Mucosa of gallbladder (tissue), 1 donor: ENCODE data around the gene SLC25A48. TPM values are rescaled to one million over a fixed set of nuclear protein-coding genes. Genes with fewer than 3 reads are reported as not detected.
"Not testable (repeated sequence)": the region's sequence is repeated elsewhere in the genome, so short reads cannot be mapped to it uniquely, and the experiment has no call there.

Experiments used
- DNase-seq: peaks from one replicate; pipeline ENCODE4 v3.0.0-alpha.2; 2020; ENCODE audit warnings: low spot score
- total RNA-seq: library from RNA; stranded (reverse); gene quantifications from one replicate; pipeline ENCODE4 v1.2.1, GENCODE V29; 2021
- donor health status: DM: no; HTN: no; CAD: no.

The SLC25A48 gene
- total RNA-seq, 1 donor from 2014 or later, result 0.43 TPM

- DNase-seq, result peak; percentile 58
These were observed 4.6 kb upstream of the SLC25A48 start for GRCh38 chr5:135829681-135830383.

GRCh38 chr5:135830384-135830700 lies 4.1 kb upstream of the SLC25A48 start:
- no peak for DNase-seq

DNA sequence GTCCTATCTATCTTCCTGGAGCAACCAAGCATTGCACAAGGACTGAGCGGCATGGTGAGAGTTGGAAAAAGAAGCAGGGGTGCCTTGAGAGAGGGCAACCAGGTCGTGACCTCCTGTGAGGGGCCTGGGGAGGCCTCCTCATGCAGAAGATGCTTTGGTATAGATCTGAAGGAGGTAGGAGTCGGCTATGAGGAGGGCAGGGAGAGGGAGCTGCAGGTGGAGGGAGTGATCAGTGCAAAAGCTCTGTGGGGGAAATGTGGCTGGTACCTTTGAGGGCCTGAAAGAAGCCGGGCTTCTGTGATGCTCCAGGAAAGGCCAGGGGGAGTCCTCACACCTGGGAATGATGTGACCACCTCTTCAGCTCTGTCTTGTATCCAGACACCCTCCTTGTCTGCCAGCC lies 3.6 kb upstream of the SLC25A48 start:
- DNase-seq, result no peak

DNA sequence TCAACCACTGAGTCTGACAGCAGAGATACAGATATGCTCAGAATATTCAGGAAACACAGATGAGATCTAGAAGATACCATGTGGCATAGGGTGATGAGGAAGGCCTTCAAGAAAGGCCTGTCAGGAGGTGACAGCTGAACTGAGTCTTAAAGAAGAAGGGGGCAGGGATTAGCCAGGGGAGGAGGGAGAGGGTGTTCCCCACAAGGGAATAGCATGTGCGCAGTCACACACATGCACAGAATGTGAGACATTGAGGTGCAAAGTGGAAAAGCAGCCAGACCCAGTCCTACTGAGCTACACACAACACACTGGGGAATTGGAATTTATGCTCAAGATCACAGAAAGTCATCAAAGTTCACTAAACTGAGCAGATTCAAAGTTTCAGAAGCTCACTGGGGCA lies 3.0 kb upstream of the SLC25A48 start:
- no peak for DNase-seq

DNA sequence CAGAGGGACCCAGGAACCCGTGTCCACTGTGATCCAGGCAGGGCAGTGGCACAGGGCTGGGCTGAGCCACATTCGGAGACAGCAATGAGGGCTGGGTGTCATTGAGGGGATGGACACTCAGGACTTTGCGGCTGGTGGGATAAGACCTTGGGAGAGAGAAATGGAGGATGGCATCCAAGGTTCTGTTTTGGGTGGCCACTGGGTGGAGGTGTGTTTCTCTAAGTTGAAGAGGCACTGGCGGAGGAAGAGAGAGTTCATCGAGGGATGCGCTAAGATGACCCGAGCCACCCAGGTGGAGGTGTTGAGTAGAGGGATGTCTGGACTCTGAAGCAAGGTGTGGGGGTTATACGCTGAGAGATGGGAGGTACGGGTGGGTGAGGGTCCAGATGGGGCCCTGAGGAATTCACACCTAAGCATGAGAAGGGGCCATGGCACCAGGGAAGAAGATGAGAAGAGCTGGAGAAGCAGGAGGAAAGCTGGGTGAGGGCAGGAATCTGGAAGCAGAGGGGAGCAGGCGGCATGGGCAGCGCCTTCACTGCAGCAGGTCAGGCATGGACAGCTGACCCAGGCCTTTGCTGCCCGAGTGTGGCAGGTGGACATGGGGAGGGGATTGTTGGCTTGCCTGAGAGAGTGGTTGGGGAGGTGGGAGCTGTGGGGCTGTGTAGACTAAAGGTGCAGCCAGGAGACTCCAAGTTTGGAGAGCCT lies 2.5 kb upstream of the SLC25A48 start:
- no peak for DNase-seq

- DNase-seq, result no peak
These were observed 1.2 kb upstream of the SLC25A48 start for GRCh38 chr5:135832941-135833920.

DNA sequence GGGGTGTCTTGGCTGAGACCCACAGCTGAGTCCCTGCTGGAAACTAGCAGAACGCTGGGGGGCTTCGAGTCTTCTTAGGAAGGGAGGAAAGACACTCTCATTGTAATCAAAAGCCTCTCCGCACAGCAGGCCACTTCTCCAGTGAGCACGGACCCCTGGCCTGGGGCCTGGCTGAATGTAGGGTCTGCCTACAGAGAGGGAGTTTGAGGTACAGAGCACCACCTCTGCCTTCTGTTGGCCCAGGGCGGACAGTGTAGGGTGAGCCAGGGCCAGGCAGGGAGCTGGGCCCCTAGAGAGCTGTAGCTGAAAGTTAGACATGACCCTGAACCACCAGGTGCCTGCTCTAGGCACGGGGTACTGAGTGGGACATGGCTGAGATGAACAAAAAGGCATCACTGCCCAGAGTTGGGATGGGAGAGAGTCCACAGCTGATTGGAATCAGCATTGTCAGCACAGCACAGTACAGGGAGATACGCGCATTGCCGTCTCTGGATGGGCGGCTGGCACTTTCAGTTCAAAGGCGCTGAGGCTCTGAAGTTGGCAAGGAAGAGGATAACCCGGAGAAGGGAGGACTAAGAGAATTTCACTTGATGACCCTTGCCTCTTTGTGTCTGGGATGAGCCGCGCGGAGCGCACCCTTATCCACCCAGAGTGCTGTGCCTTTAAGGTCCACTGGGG lies 363 bp upstream of the SLC25A48 start:
- DNase-seq, result no peak

DNA sequence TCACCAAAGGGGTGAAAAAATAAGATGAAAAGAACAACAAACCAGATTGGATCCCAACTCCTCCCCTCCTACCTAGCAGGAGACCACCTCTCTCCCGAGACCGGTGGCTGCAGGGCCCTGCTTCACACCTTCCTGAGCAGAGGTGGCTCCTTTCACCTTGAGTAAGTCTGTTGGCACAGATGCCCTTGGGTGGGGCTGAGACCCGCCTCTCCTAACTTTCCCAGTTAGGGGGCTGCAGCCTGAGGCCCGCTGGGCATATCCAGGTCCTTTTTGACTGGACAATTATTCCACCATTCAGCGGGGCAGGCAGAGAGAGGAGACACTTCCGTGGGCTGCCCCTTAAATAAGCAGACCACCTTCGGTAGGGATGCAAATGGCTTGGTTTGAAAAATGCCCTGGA lies 1.3 kb downstream of the SLC25A48 start:
- DNase-seq, result no peak

GRCh38 chr5:135838395-135838794 lies 3.9 kb downstream of the SLC25A48 start:
- not testable (repeated sequence) for DNase-seq

- DNase-seq, result no peak
These were observed 5.1 kb downstream of the SLC25A48 start for GRCh38 chr5:135839566-135839965.

DNA sequence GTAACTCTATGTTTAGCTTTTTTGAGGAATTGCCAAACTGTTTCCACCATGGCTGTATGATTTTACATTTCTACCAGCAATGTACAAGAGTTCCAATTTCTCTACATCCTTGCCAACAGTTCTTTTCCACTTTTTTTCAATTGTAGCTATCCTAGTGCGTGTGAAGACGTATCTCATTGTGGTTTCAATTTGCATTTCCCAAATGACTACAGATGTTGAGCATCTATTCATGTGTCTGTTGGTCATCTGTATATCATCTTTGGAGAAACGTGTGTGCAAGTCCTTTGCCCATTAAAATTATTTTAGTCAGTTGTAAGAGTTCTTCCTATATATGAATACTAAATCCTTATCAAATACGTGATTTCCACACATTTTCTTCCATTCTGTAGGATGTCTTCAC lies 6.5 kb downstream of the SLC25A48 start:
- no peak for DNase-seq

DNA sequence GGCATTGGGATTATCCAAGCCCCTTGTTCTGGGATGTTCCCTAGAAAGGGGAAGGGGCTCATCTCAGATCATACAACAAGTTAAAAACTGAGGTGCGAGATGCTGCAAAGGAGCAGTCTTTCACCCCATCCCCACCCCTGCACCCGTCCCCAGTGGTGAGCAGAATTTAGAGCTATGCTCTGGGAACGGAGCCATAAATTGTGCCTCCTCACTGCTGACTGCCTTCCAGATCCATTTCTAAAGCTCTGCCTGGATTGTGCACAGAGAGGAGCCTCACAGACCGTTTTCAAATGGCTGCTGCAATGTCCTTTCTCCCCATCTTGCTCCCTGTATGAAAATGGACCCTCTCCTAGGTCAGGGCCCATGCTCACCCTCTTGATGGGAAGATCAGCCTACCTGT lies 8.3 kb downstream of the SLC25A48 start:
- no peak for DNase-seq

DNA sequence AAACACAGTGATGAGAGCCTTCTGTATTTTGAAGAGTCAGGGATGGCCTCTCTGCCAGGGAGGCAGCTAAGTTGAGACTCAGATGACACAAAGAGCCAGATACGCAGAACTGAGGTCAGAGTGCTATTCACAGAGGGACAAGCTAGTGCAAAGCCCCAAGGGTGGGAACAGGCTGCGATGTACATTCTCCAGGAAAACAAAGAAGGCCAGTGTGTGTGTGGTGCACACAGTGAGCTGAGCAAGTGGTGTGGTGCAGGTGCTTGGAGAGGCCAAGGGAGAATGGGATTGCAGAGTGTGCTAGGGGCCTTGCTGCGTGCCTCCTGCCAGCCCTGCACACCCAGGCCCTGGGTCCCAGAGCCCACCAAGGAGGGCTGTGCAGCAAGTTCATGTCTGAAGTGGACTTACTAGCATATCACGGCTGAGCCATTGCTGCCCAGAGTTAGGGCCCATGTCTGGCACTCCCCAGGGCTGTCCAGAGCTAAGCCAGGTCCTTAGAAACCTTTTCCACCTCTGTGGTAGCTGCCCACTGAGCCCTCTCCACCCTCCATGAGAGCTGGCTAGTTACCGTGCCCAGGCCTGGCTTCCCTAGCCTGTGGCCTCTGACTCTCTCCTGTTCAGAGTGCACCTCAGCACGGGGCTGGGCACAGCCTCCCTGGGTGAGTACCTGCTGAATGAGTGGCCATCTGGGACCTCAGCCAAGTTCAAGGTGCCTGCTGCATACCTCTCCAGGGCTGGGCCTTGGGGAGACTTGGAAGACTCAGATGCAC lies 9.3 kb downstream of the SLC25A48 start:
- peak; percentile 81 for DNase-seq

GRCh38 chr5:135846311-135846710 lies 11.8 kb downstream of the SLC25A48 start:
- no peak for DNase-seq

GRCh38 chr5:135847976-135848375 lies 13.5 kb downstream of the SLC25A48 start:
- DNase-seq, result peak; percentile 31

GRCh38 chr5:135850231-135850630 lies 15.8 kb downstream of the SLC25A48 start:
- no peak for DNase-seq

GRCh38 chr5:135850671-135851070 lies 16.2 kb downstream of the SLC25A48 start:
- DNase-seq, result no peak

- no peak for DNase-seq
These were observed 16.9 kb downstream of the SLC25A48 start for GRCh38 chr5:135851186-135851914.

DNA sequence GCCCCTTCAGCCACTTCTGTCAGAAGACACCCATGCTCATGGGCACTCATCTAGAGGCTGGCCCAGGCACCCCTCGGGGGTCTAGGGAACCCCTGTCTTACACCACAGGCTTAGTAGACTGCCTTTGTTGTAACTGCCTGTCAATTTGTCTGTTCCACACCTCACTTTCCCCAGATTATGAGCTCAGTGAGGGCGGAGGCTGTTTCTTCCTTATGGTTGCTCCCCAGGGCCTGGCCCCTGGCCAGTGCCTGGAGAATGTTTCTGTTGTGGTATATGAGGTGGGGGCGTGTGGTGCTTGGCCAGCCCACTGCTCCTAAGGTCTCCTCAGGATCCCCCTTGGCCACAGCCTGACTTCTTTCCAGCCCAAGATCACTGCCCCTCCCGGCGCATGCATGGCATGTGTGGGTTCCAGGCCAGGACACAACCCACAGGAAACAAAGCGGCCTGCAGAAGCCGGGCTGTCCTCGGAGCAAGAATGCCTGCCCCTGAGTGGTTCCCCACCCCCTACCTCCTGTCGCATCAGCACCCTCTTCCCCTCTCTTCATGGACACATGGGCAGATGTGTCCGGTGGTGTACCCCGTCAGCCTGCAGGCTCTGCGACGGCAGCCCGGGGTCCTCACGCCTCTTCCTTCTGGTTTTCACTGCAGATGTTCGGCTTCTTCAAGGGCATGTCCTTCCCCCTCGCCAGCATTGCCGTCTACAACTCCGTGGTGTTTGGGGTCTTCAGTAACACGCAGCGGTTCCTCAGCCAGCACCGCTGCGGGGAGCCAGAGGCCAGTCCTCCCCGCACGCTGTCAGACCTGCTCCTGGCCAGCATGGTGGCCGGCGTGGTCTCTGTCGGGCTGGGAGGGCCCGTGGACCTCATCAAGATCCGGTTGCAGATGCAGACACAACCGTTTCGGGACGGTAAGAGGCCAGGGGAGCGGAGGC lies 17.7 kb downstream of the SLC25A48 start:
- no peak for DNase-seq
